ENCODE data around the gene SNX6.

Gene SNX6

GRCh38 chr14:34646570-34647255, 16.8 kb upstream of the SNX6 start:
- no peak for ATAC-seq
- TF ChIP-seq TCF4 (CRISPR knock-in tag; IDR thresholded peaks at IDR 0.05; ENCODE audit: borderline replicate concordance) (no peak), ZC3H10 (CRISPR knock-in tag; IDR thresholded peaks at IDR 0.05) (no peak), BACH2 (CRISPR knock-in tag; IDR thresholded peaks at IDR 0.05; ENCODE audit: borderline replicate concordance) (no peak), ISL1 (CRISPR knock-in tag; IDR thresholded peaks at IDR 0.05) (no peak), TSHZ2 (CRISPR knock-in tag; IDR thresholded peaks at IDR 0.05) (no peak), ZNF565 (CRISPR knock-in tag; conservative IDR thresholded peaks at IDR 0.05; ENCODE audit: low read depth) (no peak), POU6F1 (CRISPR knock-in tag; IDR thresholded peaks at IDR 0.05; ENCODE audit: borderline replicate concordance, low read depth) (no peak), SNAI2 (CRISPR knock-in tag; IDR thresholded peaks at IDR 0.05) (no peak), OSR1 (CRISPR knock-in tag; IDR thresholded peaks at IDR 0.05) (no peak), PATZ1 (CRISPR knock-in tag; IDR thresholded peaks at IDR 0.05; ENCODE audit: borderline replicate concordance) (no peak), PPARA (CRISPR knock-in tag; IDR thresholded peaks at IDR 0.05; ENCODE audit: borderline replicate concordance) (no peak), GLIS3 (CRISPR knock-in tag; IDR thresholded peaks at IDR 0.05) (no peak), CREB5 (CRISPR knock-in tag; IDR thresholded peaks at IDR 0.05; ENCODE audit: low read depth) (no peak), ZNF70 (CRISPR knock-in tag; IDR thresholded peaks at IDR 0.05) (no peak), ZFP30 (CRISPR knock-in tag; IDR thresholded peaks at IDR 0.05) (no peak), CSRNP3 (CRISPR knock-in tag; IDR thresholded peaks at IDR 0.05) (no peak), TOX (CRISPR knock-in tag; IDR thresholded peaks at IDR 0.05; ENCODE audit: borderline replicate concordance) (no peak), CSDC2 (CRISPR knock-in tag; IDR thresholded peaks at IDR 0.05) (no peak)

GRCh38 chr14:34643361-34643760, 13.4 kb upstream of the SNX6 start:
- ATAC-seq, result no peak
- TF ChIP-seq ZFP3 (CRISPR knock-in tag; IDR thresholded peaks at IDR 0.05) (no peak), TSHZ2 (CRISPR knock-in tag; IDR thresholded peaks at IDR 0.05) (no peak), SNAI2 (CRISPR knock-in tag; IDR thresholded peaks at IDR 0.05) (no peak), PPARA (CRISPR knock-in tag; IDR thresholded peaks at IDR 0.05; ENCODE audit: borderline replicate concordance) (no peak), ARNTL (CRISPR knock-in tag; IDR thresholded peaks at IDR 0.05; ENCODE audit: borderline replicate concordance, low read depth) (no peak), ZFP30 (CRISPR knock-in tag; IDR thresholded peaks at IDR 0.05) (no peak), PATZ1 (CRISPR knock-in tag; IDR thresholded peaks at IDR 0.05; ENCODE audit: borderline replicate concordance) (no peak), ZNF565 (CRISPR knock-in tag; conservative IDR thresholded peaks at IDR 0.05; ENCODE audit: low read depth) (no peak), OSR1 (CRISPR knock-in tag; IDR thresholded peaks at IDR 0.05) (no peak)

Measured in SK-N-SH treated with all-trans-retinoic acid at 6 μM for 48 hours (cell line).